Right lobe of liver (tissue), 4 donors: ENCODE results near the gene KIF25.

Experiments
- CTCF ChIP-seq, 4 donors: fragments of 200-600 bp in 3 of 4; fragments of 450-650 bp in 1 of 4; IDR thresholded peaks; one replicate each; pipeline versions ENCODE4 v1.5.1 to v1.8.0; 2016 to 2022; ENCODE audit warnings: antibody characterized with exemption in 4 of 4, mild to moderate bottlenecking in 2 of 4
- POLR2A ChIP-seq: fragments of 450-650 bp; IDR thresholded peaks from one replicate; pipeline ENCODE4 v1.6.1; 2017; ENCODE audit warnings: antibody characterized with exemption, mild to moderate bottlenecking
- donor health status: DM: no; HTN: no; CAD: no.
- donor health status: DM: no; HTN: no; CAD: no.
- donor health status: DM: no; HTN: yes; CAD: no.

GRCh38 chr6:168090064-168090690 lies 92.7 kb downstream of the KIF25 start:
- TF ChIP-seq CTCF (IDR thresholded peaks at IDR 0.05): no peak
- no peak for TF ChIP-seq POLR2A
